MV-4-11 (cell line): ENCODE results near the gene PTBP2.

ENCODE experiments used
- DNase-seq: peaks from one replicate; lab custom pipeline; 2025; lab: John Stamatoyannopoulos, UW

The PTBP2 gene

DNA sequence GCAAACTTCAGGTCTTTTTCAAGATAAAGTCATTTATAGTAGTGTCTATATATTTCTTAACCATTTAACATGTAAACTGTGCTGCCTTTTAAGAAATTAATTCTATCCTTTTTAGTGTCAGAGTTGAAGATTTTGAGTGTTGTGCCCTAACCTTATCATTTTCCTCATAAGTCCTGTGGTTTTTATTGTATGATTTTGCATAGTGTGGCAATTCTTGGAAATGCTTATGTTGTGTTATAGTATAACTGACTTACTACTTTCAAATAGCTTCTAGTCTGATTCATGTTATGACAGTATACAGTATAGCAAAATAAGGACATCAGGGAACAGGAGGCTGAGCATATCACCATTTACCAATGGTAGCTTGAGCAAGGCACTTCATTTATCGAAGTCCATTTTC lies 99.1 kb downstream of the PTBP2 start:
- DNase-seq: no peak

GRCh38 chr1:96825231-96825630 lies 103.6 kb downstream of the PTBP2 start:
- DNase-seq: no peak

DNA sequence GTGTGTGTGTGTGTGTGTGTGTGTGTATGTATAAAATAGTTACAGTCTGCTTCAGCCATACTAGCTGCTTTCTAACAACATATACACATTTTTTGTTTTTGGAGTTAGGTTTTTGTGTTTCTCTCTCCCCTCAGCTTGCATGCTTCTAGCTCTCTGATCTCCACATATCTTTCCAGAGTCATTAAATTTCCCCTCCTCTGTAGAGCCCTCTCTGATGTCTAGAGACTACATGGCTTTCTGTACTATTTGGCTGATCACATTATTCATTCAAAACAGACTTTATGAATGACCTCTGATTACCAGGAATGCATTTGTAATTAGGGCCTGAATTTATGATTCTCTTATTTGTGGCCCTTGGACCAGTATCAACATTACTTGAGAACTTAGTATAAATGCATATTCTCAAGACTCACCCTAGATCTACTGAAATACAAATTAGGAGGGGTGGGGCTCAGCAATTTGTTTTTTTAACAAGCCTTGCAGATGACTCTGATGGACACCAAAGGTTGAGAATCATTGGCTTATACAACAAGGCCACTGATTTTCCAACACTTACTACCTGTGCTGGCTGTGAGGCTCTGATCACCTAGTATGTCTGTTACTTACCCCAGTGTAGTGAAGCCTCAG lies 104.5 kb downstream of the PTBP2 start:
- no peak for DNase-seq

- no peak for DNase-seq
These were observed 111.8 kb downstream of the PTBP2 start for GRCh38 chr1:96833376-96833775.

DNA sequence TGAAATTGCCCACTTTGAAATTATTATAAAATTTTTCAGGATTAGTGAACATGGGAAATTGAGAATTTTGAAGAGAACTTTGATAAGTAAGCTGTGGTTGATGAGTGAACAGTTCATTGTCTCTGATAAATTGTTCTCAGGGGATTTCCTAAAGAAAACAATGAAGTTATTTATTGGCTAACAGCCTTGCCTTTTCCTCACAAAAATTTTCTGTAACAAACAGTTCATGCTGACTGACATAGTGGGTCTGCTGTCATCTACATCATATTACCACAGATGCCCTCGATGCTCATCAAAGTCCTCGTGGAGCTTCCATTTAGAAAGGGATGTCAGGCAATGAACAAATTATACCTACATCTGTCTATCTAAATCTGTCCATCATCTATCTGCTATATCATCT lies 113.4 kb downstream of the PTBP2 start:
- no peak for DNase-seq

- no peak for DNase-seq
These were observed 115.6 kb downstream of the PTBP2 start for GRCh38 chr1:96837057-96837780.

GRCh38 chr1:96837781-96838216 lies 116.2 kb downstream of the PTBP2 start:
- DNase-seq: no peak

GRCh38 chr1:96840396-96840795 lies 118.8 kb downstream of the PTBP2 start:
- DNase-seq: no peak

DNA sequence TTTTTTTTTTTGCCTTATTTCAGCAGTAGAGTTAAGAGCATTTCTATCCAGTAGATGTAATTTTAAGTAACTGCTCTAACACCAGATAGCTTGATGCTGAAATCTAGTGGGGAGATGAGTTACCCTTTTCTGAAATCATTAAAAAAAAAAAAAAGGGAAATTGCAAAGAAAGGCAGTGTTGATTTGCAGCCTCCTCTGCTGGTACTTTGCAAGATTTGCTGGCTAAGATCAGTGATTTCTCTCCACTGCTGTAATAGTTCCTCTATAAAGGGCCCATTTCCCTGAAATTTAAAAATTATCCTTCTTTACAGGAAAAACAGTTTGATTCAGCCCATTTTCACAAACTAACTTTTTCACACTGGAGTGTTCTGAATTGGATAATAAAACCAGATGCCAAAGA lies 120.6 kb downstream of the PTBP2 start:
- peak; percentile 56 for DNase-seq

GRCh38 chr1:96843196-96843595 lies 121.6 kb downstream of the PTBP2 start:
- DNase-seq: peak; percentile 90

DNA sequence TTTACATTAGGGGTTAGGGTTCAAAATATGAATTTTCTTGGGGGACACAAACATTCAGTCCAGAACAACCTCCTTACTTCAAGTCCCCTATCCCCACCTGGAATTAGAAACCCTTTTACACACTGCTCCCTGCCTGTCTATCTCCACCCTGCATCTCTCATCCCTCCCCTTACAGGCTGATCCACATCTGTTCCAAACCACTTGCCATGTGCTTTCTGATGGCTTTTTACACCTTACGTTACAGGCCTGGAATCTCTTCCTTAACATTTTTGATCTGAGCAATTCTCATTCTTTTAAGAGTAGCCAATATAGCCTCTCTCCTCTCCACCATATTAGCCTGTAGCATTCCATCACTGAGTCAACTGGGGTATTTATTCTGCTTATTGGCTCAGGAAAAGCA lies 122.0 kb downstream of the PTBP2 start:
- no peak for DNase-seq

- DNase-seq: peak; percentile 31
These were observed 123.9 kb downstream of the PTBP2 start for GRCh38 chr1:96845464-96845863.

DNA sequence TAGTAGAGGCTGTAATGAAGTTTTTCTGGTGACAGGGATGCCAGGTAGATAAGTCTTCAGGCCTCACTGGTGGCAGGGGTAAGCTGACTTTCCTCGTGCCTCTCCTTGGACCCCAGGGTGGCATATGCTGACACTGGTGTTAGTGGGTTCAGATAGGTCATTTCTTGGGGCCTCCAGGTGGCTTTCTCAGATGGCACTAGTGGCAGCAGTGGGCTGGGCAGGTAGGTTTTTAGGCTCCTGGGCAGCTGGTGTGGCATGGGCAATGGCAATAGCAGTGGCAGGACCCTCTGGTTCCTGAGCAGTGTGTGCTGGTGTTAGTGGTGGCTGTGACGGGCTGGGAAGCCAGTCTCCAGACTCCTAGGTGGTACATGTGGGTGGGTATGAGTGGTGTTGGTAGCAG lies 140.3 kb downstream of the PTBP2 start:
- no peak for DNase-seq

- DNase-seq: peak; percentile 40
These were observed 141.9 kb downstream of the PTBP2 start for GRCh38 chr1:96863449-96863848.
